ENCODE data around the gene TXLNB. TPM values are rescaled to one million over a fixed set of nuclear protein-coding genes. Genes with fewer than 3 reads are reported as not detected.

TXLNB gene
- total and polyA plus RNA-seq, 7 experiments from 2014 or later: 0.12 to 1.1 (median 0.65) TPM

Other genes starting within 250 kb of the TXLNB start
- gene HECA, start 156.9 kb downstream of the TXLNB start, total RNA-seq: 100 to 1,000 TPM in 3 of 5 experiments, 10 to 100 TPM in 2; 54.1 to 145 (median 130) TPM
- gene HECA, start 156.9 kb downstream of the TXLNB start, polyA plus RNA-seq: 1 to 10 TPM; 5.5 to 6.3 TPM
- gene CITED2, start 82.7 kb upstream of the TXLNB start, total RNA-seq: 100 to 1,000 TPM in 4 of 5 experiments, 10 to 100 TPM in 1; 58.8 to 152 (median 118) TPM
- gene CITED2, start 82.7 kb upstream of the TXLNB start, polyA plus RNA-seq: 10 to 100 TPM; 30.6 to 35.9 TPM

All from naive thymus-derived CD4-positive, alpha-beta T cell (primary cell).